Measurements from ENCODE around the gene PDE11A.

DNA sequence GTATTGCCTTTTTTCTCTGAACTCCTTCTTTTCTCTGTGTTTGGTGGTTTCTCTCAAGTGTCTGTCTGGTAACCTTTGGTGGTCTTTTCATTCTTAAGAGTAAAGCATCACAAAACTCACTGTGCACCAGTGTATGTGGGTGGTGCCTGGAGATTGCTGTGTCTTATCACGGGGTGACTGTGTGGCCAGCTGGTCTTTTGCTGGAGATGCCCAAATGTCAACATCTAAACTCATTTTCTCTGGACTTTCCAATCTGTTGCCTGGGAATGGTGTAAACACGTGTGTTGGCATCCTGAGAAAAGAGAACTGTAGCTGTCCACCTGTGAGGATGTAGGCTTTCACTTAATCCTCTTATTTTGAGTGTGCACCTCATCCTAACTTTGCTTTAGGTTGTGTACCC lies 356.8 kb downstream of the PDE11A start:
- TF ChIP-seq POLR2A (IDR thresholded peaks at IDR 0.05; ENCODE audit: borderline replicate concordance, extremely low read depth, insufficient read depth, insufficient read length): no peak
- TF ChIP-seq EZH2phosphoT487 (IDR thresholded peaks at IDR 0.05; ENCODE audit: borderline replicate concordance): no peak
- TF ChIP-seq, protein P1, sequence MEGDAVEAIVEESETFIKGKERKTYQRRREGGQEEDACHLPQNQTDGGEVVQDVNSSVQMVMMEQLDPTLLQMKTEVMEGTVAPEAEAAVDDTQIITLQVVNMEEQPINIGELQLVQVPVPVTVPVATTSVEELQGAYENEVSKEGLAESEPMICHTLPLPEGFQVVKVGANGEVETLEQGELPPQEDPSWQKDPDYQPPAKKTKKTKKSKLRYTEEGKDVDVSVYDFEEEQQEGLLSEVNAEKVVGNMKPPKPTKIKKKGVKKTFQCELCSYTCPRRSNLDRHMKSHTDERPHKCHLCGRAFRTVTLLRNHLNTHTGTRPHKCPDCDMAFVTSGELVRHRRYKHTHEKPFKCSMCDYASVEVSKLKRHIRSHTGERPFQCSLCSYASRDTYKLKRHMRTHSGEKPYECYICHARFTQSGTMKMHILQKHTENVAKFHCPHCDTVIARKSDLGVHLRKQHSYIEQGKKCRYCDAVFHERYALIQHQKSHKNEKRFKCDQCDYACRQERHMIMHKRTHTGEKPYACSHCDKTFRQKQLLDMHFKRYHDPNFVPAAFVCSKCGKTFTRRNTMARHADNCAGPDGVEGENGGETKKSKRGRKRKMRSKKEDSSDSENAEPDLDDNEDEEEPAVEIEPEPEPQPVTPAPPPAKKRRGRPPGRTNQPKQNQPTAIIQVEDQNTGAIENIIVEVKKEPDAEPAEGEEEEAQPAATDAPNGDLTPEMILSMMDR (IDR thresholded peaks at IDR 0.05 in 2 of 3, conservative IDR thresholded peaks at IDR 0.05 in 1 of 3; ENCODE audit: borderline replicate concordance in 1 of 3, insufficient read depth in 1 of 3, low read depth in 2 of 3, low read length in 2 of 3): no peak
- TF ChIP-seq POLR2AphosphoS5 (IDR thresholded peaks at IDR 0.05; ENCODE audit: low read depth, low read length): no peak
- no peak for TF ChIP-seq ZFX (IDR thresholded peaks at IDR 0.05)
- TF ChIP-seq SP1 (IDR thresholded peaks at IDR 0.05; ENCODE audit: low read depth): no peak
